Medulla oblongata (tissue), 1 donor: Measurements from ENCODE around the gene GLOD5.

ENCODE experiments used
- DNase-seq: peaks from one replicate; pipeline ENCODE4 v3.0.0-alpha.2; 2015; ENCODE audit errors: extremely low spot score

GLOD5 gene

DNA sequence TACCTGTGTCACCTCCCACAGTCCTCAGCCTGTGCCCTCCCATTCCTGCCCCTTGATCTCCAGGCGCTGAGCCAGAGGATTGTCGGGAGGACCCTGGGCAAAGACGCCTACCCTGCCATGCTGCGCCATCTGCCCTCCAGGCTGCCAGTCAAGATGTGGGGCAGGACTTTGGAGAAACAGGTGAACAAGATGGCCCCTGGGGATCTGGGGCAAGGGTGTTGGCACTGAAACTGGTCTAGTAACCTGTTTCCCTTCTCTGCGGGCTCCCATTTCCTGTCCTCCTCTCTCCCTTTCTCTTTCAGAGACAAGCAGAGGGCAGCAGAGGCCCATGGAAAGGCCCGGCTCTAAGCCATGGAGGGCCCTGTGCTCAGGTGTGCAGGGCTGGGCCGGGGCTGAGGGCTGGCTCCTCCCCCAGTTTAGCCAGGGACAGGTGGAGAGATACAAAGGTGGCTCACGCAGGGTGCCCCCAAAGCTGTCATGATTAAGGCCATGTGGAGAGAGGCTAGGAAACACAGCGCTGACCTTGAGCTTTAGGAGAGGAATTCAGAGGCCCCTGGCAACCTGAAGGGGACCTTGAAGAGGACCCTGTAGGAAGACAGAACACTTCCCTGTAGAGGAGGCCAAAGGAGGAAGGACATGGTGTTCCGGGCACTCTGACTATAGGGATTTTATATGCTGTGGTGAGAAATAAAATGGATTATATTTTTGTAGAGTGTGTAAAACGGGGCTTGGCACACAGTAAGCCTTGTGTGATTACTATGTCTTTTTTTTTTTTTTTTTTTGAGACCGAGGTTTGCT lies at the start of gene GLOD5:
GLOD5 (plus strand) TSS at position 74 of the 798 bp plus-strand sequence; CDS start at position 118, 44 bp downstream.
- no peak for DNase-seq

DNA sequence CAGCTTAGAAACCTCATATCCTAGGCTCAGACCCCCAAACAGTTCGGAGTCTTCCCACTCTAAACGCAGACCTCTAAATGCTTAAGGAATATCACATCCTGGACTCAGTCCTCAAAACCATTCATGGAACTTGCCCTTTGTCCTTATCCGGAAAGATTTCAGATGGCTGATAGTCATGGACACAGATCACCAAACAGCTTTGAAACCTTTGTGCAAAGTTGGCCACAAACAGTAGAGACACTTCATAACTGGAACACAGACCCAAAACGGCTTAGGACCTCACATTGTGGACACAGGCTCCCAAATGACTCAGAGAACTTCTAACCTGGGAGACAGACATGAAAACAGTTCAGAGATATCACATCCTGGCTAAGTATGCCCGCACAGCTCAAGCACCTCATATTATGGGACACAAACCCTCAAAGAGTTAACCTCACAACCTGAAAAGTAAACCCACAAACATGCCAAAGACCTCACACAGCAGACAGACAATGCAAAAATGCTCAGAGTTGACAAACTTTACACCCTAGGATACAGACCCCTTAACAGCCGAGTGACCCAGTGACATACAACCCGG lies 49.5 kb upstream of the GLOD5 start:
- no peak for DNase-seq

DNA sequence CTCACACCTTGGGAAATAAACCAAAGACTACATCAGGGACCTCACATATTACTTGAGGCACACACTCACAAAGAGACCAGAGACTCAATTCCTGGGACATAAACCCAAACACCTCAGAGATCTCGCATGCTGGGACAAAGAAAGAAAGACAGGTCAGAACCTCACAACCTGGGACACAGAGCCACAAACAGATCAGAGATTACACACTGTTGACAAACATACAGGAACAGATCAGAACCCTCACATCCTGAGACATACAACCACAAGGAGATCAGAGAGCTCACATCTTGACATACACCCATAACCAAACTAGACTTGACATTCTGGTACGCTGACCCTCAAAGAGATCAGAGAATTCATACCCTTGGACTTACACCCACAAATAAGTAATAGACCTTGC lies 47.7 kb upstream of the GLOD5 start:
- DNase-seq: no peak

DNA sequence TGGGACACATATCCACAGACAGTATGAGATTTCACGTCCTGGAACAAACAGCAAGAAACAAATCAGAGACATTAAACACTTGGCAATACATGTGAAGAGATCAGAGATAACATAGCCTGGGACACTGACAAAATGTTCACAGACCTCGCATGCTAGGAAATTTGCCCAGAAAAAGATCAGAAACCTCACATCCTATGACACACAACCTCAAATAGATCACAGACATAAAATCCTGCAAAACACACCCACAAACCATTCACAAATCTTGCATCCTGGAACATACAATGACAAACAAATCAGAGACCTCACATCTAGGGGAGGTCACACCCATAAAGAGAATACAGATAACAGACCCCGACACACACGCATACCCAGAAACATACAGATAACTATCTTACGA lies 47.0 kb upstream of the GLOD5 start:
- no peak for DNase-seq

DNA sequence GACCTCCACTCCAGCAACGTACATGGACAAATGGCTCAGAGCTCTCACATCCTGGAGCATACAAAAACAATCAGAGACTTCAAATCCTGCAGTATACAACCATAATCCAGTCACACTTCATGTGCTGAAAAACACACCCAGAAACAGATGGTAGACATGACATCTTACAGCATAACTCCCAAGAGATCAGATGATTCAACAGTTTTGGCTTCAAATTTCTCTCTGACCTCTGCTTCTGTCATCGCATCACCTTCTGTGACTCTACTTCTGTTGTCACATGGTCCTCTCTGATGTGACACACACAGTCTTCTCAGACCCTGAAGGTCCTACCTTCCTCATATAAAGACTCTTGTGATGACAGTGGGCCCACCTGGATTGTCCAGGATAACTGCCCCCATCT lies 46.5 kb upstream of the GLOD5 start:
- DNase-seq: no peak

DNA sequence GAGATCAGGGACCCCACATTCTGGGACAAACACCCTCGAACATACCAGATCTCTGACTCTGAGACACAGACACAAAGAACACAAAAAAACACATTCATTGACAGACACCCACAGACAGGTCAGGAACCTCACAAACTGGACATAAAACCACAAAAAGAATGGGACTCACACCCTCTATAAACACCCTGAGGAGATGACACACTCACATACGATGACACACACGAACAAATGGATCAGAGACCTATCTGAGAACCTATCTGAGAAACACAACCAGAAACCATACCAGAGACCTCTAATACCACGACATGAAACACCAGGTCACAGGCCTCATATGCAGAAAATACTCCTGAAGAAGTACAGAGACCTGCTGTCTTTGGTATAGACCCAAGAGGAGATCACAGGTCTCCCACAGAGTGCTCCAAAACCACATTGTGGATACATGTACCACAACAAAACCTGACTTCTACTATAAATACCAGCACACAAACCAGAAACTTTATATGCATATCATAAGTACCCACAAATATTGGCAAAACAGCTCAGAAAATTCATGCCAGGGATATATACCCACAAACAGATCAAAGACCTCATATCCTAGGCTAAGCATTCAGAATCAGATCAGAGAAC lies 45.6 kb upstream of the GLOD5 start:
- DNase-seq: no peak

DNA sequence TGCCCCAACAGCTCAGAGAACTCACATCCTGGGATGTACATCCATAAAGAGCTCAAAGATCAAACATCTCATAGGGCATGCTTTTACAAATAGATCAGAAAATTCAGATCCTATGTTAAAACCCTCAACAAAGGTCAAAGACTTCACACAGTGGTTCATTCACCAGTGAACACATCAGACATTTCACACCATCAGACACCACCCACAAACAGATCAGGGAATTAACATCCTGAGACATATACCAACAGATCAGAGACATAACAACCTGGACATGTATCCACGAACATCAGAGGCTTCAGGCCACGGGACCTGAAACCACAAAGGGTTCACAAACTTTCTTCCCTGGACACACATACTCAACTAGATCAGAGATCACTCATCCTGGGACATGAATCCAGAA lies 41.6 kb upstream of the GLOD5 start:
- DNase-seq: no peak

DNA sequence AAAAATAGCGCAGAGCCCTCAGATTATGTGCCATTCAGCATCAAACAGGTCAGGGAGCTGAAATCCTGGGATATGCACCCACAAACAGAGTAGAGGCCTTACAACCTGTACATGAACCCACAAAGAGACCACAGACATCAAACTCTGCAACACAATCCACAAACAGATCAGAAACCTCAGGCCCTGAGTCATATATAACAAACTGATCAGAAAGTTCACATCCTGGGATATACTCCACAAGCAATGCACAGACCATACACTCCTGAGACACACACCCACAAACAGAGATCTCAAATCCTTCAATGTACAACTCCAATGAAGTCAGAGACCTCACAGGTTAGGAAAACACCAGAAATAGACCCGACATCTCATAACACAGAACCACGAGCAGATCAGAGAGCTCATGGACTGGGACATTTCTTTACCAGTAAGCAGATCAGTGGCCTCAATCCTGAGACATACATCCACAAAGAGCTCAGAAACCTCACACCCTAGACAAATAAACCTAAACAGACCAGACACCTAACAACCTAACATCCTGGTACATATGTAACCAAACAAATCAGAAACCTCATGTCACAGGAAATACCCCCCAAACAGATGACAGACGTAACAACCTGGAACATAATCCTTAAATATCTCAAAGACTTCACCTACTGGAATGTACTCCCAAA lies 40.8 kb upstream of the GLOD5 start:
- DNase-seq: no peak

DNA sequence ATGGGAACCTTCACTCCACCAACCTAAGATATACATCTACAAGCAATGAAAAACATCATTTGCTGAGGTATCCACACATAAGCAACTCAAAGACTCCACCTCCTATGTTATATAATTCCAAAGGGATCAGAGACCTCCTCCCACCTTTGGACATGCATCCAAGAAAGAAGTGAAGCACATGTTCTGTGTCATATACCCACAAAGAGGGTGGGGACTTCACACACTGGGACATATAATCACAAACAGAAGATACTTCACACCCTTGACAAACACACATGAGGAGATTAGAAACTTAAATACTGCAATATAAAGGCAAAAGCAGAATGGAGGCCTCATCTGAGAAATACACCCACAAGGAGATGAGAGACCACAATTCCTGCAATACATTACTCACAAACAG lies 39.6 kb upstream of the GLOD5 start:
- DNase-seq: no peak

DNA sequence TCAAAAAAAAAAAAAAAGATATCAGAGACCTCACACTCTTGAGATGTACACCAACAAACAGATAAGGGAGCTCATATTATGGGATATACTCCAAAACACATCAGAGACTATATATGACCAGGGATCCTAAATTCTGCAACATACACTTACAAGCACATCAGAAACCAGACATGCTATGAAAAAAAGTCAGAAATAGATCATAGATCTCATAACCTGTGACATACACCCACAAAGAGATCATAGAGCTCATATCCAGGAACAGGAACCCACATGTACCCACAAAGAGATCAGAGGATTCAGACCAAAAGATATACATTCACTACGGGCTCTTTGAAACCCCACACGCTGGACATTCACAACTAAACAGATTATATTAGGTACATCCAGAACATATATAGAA lies 35.0 kb upstream of the GLOD5 start:
- DNase-seq: no peak

DNA sequence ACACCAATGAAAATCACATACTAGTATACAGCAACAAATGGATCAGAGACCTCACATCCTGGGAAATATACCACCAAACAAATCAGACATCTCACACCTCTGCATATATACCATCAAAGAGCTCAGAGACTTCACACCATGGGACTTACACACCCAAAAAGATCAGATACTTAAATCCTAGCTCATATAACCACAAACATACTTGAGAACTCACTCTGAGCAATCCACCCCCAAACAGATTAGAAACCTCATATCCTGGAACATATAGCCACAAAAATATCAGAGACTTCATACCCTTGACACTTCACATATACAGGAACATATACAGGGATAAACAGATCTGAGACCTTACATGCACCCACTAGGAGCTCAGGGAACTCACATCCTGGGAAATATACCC lies 32.9 kb upstream of the GLOD5 start:
- DNase-seq: no peak

DNA sequence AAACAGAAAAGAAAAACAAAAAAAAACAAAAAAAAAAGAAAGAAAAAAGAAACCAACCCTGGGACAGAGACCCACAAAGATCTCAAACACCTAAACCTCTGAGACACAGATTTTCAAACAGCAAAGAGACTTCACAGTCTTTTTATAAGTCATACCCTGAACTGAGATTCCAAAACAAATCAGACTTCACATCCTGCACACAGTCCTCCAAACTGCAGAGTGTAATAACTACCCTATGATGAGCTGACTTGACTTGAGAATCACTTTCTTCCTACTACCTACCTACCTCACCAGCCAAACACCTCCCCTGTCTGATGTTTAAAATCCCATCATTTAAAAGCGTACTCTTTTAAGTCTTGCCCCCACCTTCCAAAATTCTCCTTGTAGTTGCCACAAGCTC lies 25.2 kb upstream of the GLOD5 start:
- no peak for DNase-seq

DNA sequence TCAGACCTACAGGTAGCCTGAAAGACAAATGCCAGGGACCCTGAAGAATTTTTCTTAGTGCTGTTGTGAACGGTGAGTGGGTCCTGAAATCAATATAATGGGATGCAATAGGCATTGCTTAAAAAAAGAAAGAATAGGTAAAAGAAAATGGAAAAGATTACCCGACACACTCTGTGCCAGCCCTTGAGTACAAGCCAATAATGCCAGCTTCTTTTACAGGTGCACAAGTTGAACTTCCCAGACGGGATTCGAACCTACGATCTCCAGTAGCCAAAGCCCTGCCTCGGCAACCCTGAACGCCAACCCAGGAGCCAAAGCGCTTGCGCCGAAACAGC lies 24.7 kb upstream of the GLOD5 start:
- no peak for DNase-seq

DNA sequence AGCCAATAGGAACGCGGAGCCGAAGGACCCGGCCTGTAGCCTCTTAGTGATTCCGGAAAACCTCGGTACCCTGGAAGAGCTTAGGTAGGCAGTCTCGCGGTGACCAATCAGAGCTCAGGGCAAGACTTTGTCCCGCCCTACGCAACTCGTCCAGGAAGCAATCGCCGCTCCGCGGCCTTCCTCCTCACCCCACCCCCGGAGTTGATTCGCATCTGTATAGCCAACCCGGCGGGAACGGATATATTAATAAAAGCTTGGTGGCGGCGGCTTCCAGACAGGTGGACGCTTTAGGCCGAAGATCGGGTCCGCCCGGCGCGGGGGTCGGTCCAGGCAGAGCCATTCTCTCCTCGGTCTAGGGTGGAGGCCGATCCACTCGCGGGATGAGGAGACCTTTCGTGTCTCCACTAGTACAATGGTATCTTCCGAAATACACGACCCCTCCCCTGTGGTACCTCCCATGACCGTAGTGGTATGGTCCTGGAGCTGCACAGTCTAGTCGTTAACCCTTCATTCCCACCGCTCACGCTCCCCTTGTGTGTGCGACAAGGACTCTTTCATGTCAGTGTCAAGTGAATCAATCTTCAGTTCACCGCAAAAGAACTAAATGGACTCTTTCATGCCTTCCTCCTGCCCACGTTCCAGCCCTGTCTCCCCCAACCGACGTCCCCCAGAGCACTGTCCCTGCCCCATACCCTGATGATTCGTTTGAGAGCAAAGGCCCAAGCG lies 24.2 kb upstream of the GLOD5 start:
- peak; percentile 97 for DNase-seq

DNA sequence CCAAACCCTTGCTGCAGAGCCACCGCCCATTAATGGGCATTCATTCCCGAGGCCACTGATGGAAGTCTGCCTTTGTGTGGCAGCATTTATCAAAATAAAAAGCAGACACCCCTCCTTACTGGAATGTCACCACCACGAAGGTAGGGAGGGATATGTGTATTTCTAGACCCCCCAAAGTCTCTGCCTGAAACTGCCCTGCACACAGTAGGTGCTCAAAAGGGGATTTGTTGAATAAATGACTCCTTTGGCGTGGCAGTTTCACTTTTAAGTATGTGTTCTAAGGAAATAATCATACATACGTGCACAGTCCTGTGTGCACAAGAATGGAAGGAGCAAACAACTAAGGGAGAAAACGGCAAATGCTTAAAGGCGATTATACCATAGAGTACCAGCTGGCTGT lies 23.6 kb upstream of the GLOD5 start:
- no peak for DNase-seq

DNA sequence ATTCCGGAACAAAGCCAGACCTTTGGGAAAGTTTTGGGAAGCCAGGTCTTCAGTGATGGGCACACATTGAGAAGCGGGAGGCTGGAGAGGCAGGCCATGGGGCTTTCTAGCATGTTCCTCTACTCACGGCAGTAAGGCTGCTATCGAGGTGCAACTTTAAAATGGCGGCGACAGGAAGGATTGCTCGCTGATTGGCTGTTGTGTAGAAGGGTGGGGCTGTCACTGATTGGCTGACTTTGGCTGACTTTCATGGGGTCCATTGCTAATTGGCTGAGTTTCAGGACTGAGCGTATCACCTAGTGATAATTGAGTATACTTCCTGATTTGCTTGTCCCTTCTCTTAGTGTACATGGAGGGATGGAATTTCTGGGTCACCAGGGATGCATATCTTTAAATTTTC lies 19.7 kb upstream of the GLOD5 start:
- no peak for DNase-seq

DNA sequence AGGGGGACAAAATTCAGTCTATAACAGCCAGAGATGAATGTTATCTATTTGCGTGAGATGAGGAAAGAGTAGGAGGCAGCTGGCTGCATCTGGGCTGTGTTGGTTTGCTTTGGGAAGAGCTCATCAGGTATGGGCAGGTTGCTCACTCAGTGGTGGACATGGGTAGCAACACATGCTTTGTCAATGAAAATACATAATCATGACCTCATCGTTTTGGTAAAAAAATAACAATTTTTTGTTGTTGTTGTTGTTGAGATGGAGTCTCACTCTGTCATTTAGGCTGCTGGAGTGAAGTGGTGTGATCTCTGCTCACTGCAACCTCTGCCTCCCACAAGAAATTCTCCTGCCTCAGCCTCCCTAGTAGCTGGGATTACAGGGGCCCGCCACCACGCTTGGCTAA lies 16.3 kb upstream of the GLOD5 start:
- DNase-seq: no peak

DNA sequence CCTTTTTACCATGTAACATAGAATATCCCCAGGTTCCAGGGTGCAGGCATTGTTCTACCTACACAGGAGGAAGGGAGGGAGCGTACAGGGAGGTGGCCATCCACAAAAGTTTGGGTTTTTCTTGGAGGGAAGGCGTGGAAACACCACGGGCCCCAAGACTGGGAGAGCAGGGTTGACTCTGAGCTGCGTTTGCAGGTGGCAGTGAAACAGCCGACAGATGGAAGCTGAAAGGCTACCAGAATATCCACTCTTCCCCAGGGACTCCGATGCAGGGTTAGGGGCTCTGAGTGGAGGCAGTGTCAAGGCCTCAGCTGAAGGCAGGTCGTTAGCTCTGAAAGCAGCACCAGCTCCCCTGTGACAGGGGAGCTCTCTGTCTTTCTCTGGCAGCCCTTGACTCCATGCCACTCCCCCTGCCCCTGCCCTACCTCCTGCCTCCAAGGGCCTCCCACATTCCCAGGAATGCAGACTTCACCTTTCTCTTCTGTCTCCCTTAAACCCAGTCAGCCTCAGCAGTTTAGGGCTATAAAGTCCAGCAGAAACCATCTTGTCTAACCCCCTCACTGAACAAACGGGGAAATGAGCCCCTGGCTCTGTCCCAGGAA lies 14.0 kb upstream of the GLOD5 start:
- DNase-seq: no peak

DNA sequence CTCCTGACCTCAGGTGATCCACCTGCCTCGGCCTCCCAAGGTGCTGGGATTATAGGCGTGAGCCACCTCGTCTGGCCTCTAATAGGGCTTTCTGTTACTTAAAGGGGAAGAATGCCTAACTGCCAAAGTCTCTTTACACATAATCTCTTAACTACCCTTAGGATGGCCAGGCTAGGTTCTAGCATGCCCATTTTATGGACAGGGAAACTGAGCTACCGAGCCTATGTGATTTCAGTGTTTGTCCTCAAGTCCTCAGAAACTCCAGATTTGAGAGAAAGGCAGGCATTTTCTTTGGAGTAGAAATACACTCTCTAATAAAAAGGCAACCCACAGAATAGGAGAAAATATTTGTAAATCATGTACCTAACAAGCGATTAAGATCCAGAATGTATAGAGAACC lies 12.4 kb upstream of the GLOD5 start:
- DNase-seq: no peak

DNA sequence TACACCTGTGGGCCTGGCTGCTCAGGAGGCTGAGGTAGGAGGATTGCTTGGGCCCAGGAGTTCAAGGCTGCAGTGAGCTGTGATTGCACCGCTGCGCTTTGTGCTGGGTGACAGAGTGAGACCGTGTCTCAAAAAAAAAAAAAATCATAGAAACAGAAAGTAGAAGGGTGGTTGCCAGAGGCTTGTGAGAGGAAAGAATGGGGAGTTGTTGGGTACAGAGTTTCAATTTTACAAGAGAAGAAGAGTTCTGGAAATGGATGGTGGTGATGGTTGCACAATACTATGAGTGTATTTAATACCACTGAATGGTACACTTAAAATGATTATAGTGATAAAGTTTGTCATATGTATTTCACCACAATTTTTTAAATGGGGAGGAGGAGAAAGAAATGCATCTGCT lies 10.2 kb upstream of the GLOD5 start:
- DNase-seq: no peak

DNA sequence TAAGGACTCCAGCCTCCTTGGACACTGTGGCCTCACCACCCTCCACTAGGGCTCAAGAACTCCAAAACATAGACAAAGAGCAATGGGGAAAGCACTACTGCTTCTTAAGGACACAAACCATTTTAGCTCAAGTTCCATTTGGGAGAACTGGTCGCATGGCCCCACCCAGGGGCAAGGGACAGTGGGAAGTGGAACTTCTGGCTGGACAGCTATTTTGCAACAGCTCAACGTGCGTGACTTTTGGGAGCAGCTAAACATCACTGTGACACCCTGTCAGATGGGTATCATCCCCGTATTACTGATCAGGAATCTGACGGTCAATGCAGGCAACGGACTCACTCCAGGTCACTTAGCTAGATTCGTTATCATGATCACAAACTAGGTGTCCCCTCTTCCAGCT lies 9.0 kb upstream of the GLOD5 start:
- no peak for DNase-seq

DNA sequence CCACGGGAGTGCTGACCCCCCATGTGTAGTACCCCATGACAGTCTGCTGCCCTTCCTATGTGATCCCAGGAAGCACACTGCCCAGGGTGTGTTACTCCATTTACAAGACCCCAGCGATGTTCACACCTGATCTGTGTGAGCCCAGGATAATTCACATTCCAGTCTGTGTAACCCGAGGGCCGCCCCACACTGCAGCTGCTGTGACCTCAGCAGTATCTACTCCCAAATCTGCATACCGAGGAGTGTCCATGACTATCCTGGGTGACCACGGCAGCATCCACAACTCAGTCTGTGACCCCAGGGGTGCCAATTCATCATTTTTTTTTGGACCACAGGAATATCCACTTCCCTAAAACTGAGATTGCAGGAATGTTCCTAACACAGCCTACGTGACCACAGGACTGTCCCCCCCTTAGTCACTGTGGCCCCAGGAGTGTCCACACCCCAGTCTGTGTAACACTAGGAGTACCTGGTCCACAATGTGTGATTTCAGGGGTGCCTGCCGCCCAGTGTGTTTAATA lies 7.8 kb upstream of the GLOD5 start:
- no peak for DNase-seq
